Keratinocyte (primary cell): Measurements from ENCODE around the gene PRR3.
"Not testable (repeated sequence)": the region's sequence is repeated elsewhere in the genome, so short reads cannot be mapped to it uniquely, and the experiment has no call there.

Experiments
- CTCF ChIP-seq, 3 experiments: IDR thresholded peaks in 1 of 3; conservative IDR thresholded peaks in 1 of 3; optimal IDR thresholded peaks in 1 of 3; 2 replicates in 2 of 3; 3 replicates in 1 of 3; pipeline versions ENCODE3 to v1.5.1; 2011; ENCODE audit warnings: low read length in 3 of 3, mild to moderate bottlenecking in 3 of 3, moderate library complexity in 2 of 3, control low read depth in 1 of 3, inconsistent platforms in 1 of 3; ENCODE audit not compliant: insufficient read depth in 2 of 3; ENCODE audit errors: extremely low read depth in 1 of 3
- EZH2 ChIP-seq: IDR thresholded peaks from one replicate; pipeline ENCODE4 v1.6.1; 2012; ENCODE audit warnings: inconsistent platforms, mild to moderate bottlenecking, low read length, moderate library complexity

GRCh38 chr6:30518505-30519145 lies 38.5 kb upstream of the PRR3 start:
- not testable (repeated sequence) for TF ChIP-seq EZH2; CTCF (optimal IDR thresholded peaks at IDR 0.05 in 1 of 3, IDR thresholded peaks at IDR 0.05 in 1 of 3, conservative IDR thresholded peaks at IDR 0.05 in 1 of 3; ENCODE audit: extremely low read depth in 1 of 3, insufficient read depth in 2 of 3, low read length in 3 of 3)
